ENCODE results near the gene FTSJ3.
A peak's percentile ranks its signal among the peaks of the same experiment; 100 is the strongest.
"Not testable (repeated sequence)": the region's sequence is repeated elsewhere in the genome, so short reads cannot be mapped to it uniquely, and the experiment has no call there.

FTSJ3 gene

GRCh38 chr17:63827002-63827800, at the start of gene FTSJ3, which contains the start of gene PSMC5:
FTSJ3 (minus strand) TSS chr17:63827663; CDS start chr17:63826902, 761 bp downstream.
PSMC5 (plus strand) TSS chr17:63827431; CDS start chr17:63827491, 60 bp downstream.
- DNase-seq (ENCODE audit: low spot score): peak; percentile 97

GRCh38 chr17:63874693-63875092, 47.2 kb upstream of the FTSJ3 start:
- DNase-seq (ENCODE audit: low spot score): not testable (repeated sequence)

GRCh38 chr17:63874061-63874626, 46.7 kb upstream of the FTSJ3 start:
- DNase-seq (ENCODE audit: low spot score): not testable (repeated sequence)

- not testable (repeated sequence) for DNase-seq (ENCODE audit: low spot score)
These were observed 46.1 kb upstream of the FTSJ3 start, which contains the start of gene CSH2 for GRCh38 chr17:63873577-63873976. CSH2 (minus strand) TSS chr17:63873677; CDS start chr17:63873614, 63 bp downstream.

GRCh38 chr17:63871646-63872365, 44.3 kb upstream of the FTSJ3 start:
- DNase-seq (ENCODE audit: low spot score): not testable (repeated sequence)

GRCh38 chr17:63870292-63870665, 42.8 kb upstream of the FTSJ3 start:
- not testable (repeated sequence) for DNase-seq (ENCODE audit: low spot score)

- not testable (repeated sequence) for DNase-seq (ENCODE audit: low spot score)
These were observed 42.2 kb upstream of the FTSJ3 start for GRCh38 chr17:63869491-63870291.

GRCh38 chr17:63866625-63867024, 39.2 kb upstream of the FTSJ3 start:
- not testable (repeated sequence) for DNase-seq (ENCODE audit: low spot score)

GRCh38 chr17:63859257-63859656, 31.8 kb upstream of the FTSJ3 start:
- DNase-seq (ENCODE audit: low spot score): no peak

- DNase-seq (ENCODE audit: low spot score): not testable (repeated sequence)
These were observed 29.0 kb upstream of the FTSJ3 start for GRCh38 chr17:63856425-63856824.

GRCh38 chr17:63855185-63855584, 27.7 kb upstream of the FTSJ3 start:
- no peak for DNase-seq (ENCODE audit: low spot score)

GRCh38 chr17:63854709-63855108, 27.2 kb upstream of the FTSJ3 start:
- no peak for DNase-seq (ENCODE audit: low spot score)

GRCh38 chr17:63853260-63853659, 25.8 kb upstream of the FTSJ3 start:
- no peak for DNase-seq (ENCODE audit: low spot score)

- no peak for DNase-seq (ENCODE audit: low spot score)
These were observed 22.9 kb upstream of the FTSJ3 start for GRCh38 chr17:63850401-63850800.

GRCh38 chr17:63848834-63849689, 21.6 kb upstream of the FTSJ3 start:
- DNase-seq (ENCODE audit: low spot score): peak; percentile 95

- DNase-seq (ENCODE audit: low spot score): no peak
These were observed 20.2 kb upstream of the FTSJ3 start for GRCh38 chr17:63847525-63848249.

GRCh38 chr17:63845509-63845908, 18.0 kb upstream of the FTSJ3 start:
- DNase-seq (ENCODE audit: low spot score): no peak

- DNase-seq (ENCODE audit: low spot score): no peak
These were observed 16.6 kb upstream of the FTSJ3 start for GRCh38 chr17:63843910-63844677.

- peak; percentile 64 for DNase-seq (ENCODE audit: low spot score)
These were observed 16.0 kb upstream of the FTSJ3 start for GRCh38 chr17:63843387-63843888.

All from AG08395 (cell line).